NCI-H2171 (cell line): ENCODE measurements around the gene ZDHHC12.
A peak's percentile ranks its signal among the peaks of the same experiment; 100 is the strongest.
"Not testable (repeated sequence)": the region's sequence is repeated elsewhere in the genome, so short reads cannot be mapped to it uniquely, and the experiment has no call there.

Experiments
- DNase-seq: peaks from one replicate; lab custom pipeline; 2025; lab: John Stamatoyannopoulos, UW

The ZDHHC12 gene

GRCh38 chr9:128707446-128707845, 16.5 kb downstream of the ZDHHC12 start:
- no peak for DNase-seq

DNA sequence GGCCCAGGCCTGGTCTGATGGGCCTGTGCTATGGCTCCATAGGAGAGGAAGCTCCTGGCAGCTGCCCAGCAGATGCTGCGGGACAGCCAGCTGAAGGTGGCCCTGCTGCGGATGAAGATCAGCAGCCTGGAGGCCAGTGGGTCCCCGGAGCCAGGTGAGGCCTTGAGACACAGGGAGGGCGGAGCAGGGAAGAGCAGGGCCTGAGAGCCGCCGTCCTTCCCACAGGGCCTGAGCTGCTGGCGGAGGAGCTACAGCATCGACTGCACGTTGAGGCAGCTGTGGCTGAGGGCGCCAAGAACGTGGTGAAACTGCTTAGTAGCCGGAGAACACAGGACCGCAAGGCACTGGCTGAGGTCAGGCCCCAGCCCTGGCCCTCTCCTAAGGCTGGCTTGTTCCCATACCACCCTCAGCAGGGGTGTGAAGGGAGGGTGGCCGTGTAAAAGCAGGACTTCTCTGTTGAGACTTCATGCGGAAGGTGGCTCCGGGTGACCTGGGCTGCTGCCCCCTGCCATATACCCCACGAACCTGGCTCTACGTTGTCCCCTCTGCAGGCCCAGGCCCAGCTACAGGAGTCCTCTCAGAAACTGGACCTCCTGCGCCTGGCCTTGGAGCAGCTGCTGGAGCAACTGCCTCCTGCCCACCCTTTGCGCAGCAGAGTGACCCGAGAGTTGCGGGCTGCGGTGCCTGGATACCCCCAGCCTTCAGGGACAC, 17.1 kb downstream of the ZDHHC12 start:
- DNase-seq = no peak

DNA sequence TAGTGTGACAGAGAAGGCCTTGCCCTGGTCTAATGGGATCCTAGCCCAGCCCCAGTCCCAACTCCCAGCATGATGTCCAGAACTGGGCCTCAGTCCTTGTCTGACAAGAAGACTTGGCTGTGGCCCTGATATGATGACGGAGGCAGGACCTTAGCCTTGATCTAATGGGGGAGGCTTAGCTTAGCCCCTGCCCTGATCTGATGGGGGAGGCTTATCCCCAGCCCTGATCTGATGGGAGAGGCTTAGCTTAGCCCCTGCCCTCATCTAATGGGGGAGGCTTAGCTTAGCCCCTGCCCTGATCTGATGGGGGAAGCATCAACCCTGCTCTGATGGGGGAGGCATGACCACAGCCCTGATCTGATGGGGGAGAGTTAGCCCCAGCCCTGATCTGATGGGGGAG, 17.9 kb downstream of the ZDHHC12 start:
- no peak for DNase-seq

DNA sequence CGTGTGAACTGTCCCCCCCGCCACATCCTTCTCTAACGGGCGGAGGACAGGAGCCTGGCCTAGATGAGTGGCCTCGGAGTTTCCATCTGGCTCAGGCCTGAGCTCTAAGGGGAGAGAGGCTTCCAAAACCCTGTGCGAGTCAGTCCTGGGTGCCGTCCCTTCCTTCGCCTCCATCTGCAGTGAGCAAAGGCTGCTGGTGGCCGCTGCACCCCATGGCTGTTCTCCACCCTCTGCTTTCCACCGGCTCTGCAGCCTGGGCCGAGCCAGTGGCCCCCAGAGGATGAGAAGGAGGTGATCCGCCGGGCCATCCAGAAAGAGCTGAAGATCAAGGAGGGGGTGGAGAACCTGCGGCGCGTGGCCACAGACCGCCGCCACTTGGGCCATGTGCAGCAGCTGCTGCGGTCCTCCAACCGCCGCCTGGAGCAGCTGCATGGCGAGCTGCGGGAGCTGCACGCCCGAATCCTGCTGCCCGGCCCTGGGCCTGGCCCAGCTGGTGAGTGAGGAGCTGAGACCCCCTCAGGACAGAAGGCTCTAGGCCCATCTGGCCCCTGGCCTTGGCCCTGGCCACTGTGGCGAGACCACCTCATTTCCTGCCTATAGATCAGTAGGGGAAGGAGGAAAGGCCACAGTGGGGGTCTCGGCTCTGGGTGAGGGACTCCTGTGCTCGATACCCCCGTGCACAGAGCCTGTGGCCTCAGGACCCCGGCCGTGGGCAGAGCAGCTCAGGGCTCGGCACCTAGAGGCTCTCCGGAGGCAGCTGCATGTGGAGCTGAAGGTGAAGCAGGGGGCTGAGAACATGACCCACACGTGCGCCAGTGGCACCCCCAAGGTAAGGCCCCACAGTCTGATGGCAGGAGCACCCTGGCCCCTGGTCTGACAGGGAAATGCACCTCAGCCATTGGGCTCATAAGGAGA, 18.6 kb downstream of the ZDHHC12 start:
- DNase-seq = no peak

DNA sequence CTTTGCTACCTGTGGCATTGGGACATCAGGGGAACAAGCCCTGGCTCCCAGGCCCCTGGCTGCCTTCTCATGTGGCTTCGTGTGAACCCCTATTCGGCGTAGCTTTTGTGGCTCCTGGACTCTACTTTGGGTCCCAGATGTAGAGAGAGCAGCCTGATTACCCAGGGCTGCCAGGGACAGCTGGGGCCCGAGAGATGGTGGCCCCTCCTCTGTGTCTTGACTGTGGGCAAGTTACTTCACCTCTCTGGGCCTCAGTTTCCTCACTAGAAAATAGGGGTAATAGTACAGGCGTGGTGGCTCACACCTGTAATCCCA, 19.6 kb downstream of the ZDHHC12 start:
- DNase-seq = no peak

DNA sequence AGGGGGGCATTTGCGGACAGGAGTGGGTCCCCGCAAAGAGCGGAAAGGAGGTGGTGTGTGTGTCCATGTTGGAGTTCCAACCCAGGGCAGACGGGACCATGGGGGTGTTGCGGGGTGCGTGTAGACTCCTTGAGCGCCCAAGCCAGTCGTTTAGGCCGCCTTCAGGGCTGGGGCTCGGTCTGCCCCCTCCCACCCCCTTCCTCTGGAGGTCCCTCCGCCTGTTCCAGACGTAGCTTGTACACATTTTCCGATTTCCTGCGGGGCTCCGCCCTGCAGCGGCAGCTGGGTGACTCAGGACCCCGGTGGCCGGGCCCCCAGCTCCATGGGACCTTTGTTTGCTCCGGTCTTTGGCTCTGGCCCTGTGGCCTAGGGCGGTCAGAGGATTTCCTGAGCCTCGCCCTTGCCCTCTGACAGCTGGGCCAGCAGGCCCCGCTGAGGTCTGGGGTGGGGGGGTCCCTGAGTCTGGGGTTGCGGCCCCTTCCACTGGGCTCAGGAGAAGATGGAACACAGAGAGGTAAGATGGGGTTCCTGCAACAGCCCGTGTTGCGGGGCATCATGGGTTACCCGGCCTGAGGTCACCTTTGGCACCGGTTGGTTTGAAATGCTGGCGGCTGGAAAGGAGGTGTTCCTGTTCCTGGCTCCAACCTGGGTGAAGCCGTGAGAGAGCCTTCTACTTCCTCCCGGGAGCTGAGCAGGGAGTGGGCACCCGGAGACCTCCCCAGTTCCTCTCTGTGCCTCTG, 20.1 kb downstream of the ZDHHC12 start:
- no peak for DNase-seq

DNA sequence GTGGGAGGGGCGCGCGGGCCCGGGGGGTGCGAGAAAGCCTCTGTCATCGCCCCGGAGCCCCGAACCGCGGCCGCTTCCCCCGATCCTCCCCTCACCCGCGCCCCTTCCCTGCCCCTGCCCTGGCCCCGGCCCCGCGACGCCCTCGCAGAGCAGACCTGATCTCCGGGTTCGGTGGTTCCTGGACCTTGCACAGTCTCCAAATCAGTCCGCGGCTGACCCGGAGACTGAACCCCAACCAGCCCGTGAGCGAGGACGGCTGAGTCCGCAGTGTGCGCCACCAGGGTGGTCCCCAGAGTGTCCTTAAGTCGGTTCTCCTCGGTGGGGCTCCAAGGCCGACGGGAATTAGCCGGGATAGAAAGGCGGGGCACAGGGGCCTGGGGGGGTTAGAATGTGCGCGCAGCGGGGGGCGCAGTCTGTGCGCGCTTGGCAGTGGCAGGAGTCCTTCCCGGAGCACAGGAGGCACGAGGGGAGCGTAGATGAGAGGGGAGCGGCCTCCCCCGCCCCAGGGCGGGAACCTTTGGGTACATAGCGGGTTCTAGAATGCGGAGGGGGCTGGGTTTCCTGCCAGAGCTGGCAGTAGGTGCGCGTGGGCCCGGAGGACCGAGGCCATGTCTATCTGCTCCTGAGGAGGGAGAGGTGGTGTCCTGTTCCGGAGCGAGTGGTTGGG, 20.8 kb downstream of the ZDHHC12 start:
- no peak for DNase-seq

DNA sequence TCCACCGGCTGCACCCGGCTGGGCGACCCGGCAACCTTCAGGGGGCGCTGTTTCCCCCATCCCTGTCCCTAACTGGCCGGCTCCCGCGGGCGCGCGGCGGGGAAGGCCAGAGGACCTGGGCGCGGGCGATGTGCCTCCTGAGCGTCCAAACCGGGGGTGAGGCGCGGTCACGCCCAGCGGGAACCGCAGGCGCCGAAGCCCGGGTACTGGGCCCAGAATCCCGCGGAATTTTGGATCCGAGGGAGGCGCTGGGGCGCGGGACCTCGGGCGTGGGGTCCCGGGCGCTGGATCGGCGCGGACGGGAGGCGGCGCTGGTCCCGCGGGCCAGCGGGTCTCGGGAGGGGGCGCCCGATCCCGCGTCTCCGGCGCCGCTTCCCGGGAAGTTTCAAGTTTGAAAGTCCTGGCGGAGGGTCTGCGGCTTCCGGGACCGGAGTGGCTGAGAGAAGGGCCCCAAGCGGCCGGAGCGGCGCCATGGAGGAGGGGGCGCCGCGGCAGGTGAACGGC, 21.4 kb downstream of the ZDHHC12 start, which contains the start of gene PKN3:
TSS of gene PKN3 (plus strand) at position 59 of the 504 bp plus-strand sequence. CDS start at position 472, 413 bp downstream.
- DNase-seq = peak; percentile 85

DNA sequence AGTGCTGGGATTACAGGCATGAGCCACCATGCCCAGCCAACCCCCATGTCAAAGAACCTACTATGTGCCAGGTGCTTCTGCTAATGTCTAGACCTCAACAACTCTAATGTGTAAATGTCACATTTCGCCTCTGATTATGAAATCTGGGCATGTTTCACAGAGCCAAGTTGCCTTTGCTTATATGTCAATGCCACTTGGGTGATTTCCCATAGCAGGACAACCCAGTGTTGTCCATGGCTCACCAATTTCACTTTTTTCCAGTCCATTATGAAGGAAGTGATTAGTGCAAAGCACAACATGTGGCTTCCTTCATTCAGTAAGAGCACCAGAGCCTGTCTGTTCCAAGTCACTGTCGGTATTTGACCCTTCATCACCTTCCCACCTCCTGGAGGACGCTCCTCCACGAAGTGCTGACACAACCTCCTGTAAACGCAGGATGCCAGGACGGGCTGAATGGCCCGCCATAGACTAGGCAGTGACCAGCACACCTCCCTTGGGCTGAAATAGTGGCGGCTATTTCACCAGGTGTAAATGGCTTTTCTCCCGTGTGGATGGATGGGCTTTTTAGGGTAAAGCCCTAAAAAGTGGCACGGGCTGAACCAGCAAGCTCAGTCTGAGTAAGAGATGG, 22.6 kb downstream of the ZDHHC12 start:
- DNase-seq = no peak

GRCh38 chr9:128699096-128699795, 24.7 kb downstream of the ZDHHC12 start:
- not testable (repeated sequence) for DNase-seq

DNA sequence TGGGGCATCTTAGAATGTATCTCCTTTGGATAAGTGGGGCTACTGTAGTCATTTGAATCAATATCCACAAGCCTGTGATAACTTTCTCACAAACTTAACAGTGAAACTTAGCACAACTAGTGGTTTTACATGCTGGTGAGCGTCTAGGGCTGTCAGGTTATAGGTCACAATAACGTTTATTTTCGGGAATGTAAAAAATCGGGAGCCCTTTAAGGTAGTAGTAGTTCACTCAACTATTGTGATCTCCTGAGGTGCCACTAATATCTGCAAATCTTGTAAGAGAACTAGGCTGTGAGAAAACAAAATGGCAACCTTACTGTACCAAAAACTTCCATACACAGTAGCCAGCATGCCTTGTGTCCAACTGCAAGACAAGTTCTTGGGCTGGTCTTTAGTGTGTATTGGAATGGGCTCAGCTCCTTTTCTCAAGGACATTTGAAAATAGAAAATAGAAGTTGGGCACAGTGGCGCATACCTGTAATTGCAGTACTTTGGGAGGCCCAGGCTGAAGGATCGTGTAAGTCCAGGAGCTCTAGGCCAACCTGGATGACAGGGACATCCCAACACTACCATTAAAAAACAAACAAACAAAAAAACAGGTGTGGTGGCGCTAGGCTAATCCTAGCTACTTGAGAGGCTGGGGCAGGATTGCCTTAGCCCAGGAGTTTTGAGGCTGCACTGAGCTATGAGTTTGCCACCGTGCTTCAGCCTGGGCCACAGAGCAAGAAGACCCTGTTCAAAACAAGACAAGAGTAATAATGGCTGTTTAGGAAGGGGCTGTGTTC, 26.8 kb downstream of the ZDHHC12 start:
- no peak for DNase-seq

- no peak for DNase-seq
Measured at GRCh38 chr9:128694344-128694743, 29.6 kb downstream of the ZDHHC12 start.

DNA sequence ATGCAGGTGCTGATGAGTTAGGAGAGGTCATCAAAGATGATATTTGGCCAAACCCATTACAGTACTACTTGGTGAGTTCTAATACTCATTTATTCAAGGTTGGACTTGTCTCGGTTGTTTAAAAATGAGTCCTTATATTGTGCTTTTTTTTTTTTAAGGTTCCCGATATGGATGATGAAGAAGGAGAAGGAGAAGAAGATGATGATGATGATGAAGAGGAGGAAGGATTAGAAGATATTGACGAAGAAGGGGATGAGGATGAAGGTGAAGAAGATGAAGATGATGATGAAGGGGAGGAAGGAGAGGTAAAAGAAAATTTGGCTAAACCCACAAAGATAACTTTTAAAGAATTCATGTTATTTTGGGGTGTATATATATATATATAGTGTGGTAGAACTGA, 30.2 kb downstream of the ZDHHC12 start:
- not testable (repeated sequence) for DNase-seq

- DNase-seq = no peak
Measured at GRCh38 chr9:128690684-128691034, 33.3 kb downstream of the ZDHHC12 start.

DNA sequence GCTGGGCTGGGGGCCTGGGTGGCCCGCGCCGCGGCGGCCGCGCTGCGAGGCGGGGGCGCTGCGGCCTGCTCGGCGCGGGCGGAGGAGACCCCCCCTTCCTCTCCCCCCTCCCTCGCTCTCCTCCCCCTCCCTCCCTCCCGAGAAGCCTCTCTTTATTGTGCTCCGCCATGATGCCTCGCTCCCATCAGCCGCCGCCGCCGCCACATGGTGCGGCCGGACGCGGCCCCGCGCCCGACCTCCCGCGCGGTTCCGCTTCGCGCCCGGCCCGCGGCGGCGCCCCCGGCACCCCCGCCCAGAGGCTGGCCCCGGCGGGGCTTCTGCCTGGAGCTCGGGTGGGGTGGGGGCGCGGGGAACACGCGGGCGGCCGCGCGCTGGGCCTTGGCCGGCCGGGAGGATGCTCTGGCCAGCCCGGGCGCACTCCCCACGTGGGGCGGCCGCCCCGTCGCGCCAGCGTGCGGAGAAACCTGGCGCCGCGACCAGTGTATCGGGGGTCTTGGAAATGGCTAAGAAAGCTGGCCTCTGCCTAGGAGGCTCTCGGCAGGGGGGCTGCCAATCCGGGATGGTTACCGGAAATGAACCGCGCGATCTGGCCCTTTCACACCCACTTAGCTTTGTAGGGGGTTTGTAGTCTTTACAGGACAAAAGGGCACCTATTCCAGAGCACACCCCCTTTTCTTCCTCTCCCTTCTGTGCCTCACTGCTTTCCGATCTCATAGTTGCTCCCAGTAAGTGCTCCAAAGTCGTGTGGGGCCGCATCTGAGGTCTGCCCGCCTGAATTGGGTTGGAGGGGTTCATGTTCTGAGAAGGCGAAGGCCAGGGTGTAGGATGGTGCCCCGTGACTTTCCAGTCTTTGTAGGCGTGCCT, 33.9 kb downstream of the ZDHHC12 start:
- peak; percentile 73 for DNase-seq

- peak; percentile 69 for DNase-seq
Measured at GRCh38 chr9:128689293-128689774, 34.6 kb downstream of the ZDHHC12 start.

GRCh38 chr9:128688501-128689292, 35.2 kb downstream of the ZDHHC12 start, which contains the start of gene SET:
TSS of gene SET (plus strand) at chr9:128689222. CDS start at chr9:128689583, 361 bp downstream.
- DNase-seq = peak; percentile 99

- no peak for DNase-seq
Measured at GRCh38 chr9:128687453-128687852, 36.5 kb downstream of the ZDHHC12 start.
